Middle frontal gyrus (tissue), 1 donor: ENCODE data around the gene ASPRV1.
"Not testable (repeated sequence)": the region's sequence is repeated elsewhere in the genome, so short reads cannot be mapped to it uniquely, and the experiment has no call there.

Experiments used
- DNase-seq: peaks from one replicate; pipeline ENCODE4 v3.0.0-alpha.2; 2015; ENCODE audit warnings: low spot score; ENCODE audit errors: extremely low spot score

The ASPRV1 gene

DNA sequence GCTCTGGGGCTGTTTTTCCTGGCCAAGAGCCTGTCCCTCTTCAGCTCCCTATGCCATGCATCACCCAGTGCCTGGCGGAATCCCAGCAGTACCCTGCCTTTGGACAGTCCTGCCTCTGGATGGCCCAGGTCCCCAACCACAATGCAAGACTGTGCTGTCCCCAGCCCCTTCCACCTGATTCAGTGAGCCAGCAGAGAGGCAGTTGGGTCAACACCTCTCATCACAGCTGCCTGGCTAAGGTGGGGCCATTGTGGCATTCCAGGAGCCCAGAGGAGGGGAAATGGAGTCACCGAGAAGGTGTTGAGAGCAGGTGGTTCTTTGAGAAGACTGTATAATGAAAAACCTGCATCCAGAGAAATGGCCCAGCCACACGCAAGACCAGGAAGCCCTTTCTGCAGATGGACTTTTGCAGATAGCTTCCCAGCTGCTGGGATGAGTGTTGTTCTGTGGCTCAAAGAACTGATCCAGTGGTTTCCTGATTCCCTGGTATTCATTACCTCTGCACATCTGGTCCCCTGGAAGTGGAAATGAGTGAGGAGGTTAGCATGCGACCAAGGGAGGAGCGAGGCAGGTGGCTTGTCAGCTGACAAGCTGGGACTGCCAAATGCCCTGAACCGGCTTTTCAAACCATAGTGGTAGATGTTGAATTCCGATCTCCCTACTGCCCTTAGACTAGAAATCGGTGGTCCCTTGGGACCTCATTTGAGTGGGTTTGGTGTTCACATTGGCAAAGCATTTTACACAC lies 1.7 kb upstream of the ASPRV1 start:
- no peak for DNase-seq

DNA sequence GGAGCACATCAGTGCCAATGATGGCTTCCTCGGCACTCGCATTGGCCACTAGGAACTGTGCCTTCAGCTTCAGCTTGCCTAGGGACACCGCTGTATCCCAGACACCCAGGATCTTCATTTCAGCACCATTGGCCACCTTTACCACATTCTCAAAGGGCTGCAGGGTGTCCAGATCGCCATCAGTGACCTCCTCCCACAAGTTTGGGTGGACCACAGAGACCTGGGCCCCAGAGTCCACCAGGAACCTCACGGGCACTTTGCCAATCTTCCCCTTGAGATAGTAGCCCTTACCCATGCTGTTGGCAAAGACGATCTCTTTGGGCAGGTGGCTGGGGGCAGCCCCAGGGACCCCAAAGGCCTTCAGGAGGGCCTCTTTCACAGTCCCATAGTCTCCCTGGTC lies 610 bp downstream of the ASPRV1 start:
- DNase-seq: no peak

DNA sequence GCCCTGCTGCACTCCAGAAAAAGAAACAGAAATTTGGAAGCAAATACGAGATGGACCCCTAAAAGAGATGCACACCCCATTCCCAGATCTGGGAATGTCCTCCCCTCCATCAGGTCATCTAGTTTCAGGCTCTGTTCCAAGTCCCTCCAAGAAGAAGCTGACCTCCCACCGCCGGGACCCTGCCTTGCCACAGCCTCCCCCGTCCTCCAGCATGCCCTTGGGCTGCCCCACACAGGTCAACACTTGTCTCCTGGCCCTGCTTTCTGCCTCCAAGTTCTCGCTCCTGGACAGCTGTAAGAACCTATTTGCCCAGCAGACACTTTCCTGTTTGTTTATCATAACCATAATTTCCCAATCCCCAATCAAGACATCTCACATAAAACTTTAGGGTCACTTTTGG lies 2.0 kb downstream of the ASPRV1 start:
- no peak for DNase-seq

DNA sequence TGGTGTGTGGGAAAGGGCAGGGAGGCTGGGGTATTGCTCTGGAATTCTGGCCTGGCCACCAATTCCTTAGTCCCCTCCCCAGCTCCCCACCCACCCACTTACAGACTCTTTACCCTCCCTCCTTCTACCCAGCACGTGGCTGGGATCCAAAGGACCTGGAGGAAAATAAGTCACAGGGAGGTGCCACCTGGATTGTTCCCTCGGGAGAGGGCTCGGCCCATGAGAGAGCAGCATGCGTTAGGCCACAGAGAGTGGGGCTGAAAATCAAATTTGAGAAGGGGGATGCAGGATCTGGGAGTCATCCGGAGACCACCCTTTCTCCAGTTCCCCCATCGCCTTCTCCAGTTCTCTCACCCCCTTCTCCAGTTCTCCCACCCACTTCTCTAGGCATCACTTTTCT lies 3.0 kb downstream of the ASPRV1 start:
- DNase-seq: no peak

DNA sequence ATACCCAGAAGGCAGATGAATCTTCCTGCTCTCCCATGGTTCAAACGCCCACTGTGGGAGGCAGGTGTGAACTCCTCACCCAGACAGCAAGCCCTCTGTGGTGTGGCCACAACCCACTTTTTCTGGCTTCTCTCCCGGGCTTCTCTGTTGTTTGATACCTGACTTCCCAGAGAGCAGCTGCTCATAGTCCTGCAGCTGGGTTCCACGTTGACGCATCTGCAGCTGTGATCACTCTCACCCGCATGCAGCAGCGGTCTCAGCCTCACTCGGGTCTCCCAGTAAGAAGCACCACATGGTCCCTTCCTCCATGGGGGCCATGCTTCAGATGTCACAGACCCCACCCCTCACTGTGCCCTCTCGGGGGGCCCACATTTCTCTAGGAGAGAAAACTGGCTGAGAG lies 3.5 kb downstream of the ASPRV1 start:
- no peak for DNase-seq

DNA sequence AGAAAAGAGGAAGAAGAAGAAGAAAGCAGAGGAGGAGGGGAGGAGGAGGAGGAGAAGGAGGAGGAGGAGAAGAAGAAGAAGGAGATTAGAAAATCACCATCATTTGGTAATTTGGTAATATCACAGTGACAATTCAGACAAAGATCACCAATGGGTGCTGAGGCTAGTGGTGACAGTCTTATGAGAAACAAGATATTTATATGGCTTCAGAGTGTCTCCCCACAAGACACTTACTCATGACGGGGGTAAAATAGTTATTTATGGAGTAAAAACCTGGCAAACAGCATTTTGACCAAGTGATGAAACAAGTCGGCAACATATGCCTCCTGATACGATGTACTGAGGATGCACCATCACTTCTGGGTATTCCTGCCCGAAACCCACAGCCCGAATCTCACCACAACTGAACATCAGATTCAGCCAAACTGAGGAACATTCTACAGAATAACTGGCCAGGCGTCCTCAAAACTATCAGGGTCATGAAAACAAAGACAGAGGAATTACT lies 4.9 kb downstream of the ASPRV1 start:
- DNase-seq: no peak

DNA sequence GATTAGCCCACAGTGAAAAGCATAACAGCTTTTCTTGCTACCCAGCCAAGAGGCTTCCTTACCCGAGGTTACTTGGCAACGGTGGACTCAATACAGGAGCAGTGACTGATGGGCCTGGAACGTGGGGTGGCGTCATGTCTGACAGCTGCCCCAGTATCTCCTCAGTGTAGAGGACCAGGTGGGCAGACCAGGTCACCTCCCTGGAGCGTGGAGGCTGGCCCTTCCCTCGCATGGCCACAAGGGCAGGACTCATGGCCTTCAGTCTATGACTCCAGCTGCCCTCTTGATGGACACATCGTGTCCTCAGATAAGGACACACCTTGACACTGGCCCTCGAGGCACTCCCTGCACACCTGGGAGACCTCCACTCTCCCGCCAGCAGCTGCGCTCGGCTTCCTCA lies 6.4 kb downstream of the ASPRV1 start:
- no peak for DNase-seq

DNA sequence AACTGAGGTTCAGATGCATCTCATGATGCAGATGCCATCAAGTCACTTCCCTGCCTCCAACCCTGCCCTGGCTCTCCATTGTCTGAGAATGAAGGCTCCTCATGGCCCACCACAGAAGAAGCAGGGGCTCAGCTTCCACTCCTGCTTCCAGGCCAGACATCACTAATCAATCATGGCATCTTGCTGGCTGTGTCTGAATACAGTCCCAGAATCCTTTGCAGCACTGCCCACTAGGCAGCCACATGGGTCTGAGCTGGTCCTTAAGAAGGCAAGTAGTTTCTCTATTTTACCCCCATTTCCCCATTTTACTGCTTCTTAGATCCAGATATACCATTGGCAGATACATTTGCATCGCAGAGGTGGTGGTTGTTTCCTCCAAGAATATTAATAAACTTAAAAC lies 7.3 kb downstream of the ASPRV1 start:
- DNase-seq: no peak

DNA sequence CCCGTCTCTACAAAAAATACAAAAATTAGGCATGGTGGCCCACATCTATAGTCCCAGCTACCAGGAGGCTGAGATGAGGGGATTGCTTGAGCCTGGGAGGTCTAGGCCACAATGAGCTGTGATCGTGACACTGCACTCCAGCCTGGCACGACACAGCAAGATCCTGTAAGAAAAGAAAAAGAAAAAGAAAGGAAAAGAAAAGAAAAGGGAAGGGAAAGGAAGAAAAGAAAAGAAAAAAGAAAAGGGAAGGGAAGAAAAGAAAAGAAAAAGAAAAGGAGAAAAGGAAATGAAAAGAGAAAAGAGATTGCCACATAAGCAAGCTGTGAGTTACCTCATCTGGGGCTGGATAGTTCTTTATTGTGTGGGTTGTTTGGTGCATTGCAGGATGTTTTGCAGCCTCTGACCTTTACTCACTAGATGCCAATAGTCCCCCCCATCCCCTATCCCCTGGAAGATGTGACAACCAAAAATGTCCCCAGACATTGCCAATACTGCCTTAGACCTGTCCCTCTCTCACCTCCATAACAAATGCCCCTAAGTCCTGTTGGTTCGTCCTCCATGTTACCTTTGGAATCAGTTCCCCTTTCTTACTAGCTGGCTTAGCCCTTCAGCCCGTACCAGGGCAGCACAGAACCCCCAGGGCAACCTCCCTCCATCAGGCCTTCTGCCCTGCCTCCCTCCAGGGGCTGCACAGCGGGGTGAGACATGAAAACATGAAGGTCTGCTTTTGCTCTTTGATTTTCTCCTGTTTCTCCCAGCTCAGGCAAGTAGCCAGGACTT lies 8.9 kb downstream of the ASPRV1 start:
- DNase-seq: no peak

DNA sequence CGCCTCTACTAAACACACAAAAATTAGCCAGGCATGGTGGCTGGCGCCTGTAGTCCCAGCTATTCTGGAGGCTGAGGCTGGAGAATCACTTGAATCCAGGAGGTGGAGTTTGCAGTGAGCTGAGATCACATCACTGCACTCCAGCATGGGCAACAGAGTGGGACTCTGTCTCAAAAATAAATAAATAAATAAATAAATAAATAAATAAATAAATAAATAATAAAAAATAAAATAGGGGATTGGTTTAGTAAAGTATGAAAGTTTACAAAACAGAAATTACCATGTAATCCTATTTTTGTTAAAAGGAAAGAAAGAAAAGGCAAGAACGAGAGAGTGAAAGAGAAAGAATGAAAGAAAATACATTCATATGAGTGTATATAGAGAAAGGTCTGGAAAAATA lies 10.8 kb downstream of the ASPRV1 start:
- DNase-seq: not testable (repeated sequence)

DNA sequence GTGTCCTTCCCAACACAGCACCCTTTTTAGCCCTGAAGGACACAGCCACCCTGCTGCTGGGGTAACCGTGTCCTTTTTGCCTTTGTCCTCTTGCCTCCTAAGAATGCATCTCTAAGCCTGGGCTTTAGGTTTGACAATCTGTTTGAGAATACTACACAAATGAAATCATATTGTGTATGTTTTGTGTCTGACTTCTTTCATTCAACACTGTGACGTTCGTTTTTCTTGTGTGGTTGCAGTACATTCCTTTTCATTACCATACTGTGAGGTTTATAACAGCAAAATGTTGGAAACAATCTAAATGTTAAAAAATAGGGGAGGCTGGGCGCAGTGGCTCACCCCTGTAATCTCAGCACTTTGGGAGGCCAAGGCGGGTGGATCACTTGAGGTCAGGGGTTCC lies 11.2 kb downstream of the ASPRV1 start:
- DNase-seq: no peak

DNA sequence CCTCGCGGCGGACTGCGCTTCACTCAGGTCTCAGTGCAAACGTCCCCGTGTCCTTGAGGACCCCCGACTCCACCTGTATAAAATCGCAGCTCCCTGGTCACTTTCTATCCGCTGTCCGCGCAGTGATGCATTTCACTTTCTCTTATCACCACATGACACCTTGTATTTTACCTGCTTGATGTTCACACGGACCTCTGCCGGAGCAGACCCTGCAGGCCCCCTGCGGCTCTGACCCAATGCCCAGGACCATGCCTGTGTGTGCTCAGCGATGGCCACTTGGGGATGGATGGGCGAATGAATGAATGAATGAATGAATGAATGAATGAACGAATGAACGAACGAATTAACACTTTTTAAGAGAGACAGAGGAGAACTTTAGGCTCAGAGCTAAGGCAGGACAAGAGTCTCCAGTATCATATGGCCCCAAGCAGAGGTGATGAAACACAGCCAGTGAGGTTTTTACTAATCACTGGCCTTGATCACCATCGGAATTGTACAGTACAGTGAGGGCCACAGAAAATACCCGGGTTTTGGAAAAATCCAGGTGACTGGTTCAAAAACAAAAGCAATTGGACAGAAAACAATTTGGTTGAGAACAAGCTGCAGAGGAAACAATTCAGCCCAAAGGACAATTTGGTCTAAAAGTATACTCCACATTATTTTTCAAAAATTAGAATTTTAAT lies 12.3 kb downstream of the ASPRV1 start:
- DNase-seq: no peak

DNA sequence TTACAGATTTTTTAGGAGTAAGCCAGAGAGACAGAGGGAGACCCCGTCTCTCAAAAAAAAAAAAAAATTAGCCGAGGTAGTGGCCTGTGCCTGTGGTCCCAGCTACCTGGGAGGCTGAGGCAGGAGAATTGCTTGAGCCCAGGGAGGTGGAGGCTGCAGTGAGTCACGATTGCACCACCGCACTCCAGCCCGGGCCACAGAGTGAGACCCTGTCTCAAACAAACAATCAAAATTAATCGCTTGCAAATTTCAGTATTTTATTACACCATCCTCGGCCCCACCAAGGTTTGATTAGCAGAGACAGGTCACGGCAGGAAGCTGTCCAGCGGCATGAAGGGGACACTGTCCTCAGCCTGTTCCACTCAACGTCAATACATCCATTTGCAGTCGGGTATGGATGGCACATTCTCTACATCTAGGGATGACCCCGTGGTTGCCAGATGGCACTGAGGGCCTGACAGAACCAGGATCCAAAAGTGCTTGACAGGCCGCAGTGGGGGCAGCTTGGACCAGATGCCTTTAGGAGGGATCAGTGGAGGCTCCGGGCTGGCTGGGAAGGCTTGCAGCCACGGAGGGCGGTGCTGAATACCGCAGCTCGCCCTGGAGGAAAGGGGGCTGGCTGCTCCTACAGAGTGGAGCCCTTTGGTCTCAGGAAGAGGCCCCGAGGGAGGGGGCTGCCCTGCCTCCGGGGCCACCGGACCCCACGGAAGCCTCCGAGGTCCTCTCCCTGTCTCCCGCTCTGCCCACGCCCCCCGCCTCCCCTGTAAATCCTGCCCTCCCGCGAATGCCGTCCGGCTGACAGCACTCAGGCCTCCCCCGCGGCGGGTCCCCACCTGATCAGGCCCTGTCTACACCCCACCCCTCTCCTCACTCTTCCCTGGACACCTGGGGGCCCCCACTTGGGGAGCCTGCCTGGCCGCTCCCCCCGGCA lies 13.1 kb downstream of the ASPRV1 start:
- no peak for DNase-seq

DNA sequence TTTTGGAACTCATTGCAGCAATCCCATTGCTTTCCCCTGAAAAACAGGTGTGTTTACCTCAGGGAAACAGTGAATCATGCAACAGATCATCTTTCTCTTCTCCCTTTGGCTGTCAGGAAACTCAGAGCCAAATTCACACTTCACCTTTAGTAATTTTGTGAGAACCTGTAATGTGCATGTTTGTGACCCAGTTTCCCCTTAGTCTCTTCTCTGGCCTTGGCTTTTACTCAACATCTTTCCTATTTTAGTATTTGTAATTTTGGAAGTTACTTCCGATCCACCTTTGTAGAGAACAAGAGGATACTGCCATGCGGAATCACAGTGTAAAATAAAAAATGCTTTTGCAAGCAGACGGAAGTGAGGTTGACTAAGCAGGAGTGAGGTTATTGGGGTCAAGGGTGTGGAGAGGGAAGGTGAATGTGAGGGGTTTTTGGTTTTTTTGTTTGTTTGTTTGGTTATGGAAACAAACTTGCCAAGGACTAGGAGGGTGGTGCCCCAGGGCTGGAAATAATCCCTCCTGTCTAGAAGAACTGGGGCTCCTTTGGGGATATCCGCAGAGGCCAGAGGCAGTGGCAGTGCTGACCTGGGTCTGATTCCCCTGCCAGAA lies 14.0 kb downstream of the ASPRV1 start:
- no peak for DNase-seq

DNA sequence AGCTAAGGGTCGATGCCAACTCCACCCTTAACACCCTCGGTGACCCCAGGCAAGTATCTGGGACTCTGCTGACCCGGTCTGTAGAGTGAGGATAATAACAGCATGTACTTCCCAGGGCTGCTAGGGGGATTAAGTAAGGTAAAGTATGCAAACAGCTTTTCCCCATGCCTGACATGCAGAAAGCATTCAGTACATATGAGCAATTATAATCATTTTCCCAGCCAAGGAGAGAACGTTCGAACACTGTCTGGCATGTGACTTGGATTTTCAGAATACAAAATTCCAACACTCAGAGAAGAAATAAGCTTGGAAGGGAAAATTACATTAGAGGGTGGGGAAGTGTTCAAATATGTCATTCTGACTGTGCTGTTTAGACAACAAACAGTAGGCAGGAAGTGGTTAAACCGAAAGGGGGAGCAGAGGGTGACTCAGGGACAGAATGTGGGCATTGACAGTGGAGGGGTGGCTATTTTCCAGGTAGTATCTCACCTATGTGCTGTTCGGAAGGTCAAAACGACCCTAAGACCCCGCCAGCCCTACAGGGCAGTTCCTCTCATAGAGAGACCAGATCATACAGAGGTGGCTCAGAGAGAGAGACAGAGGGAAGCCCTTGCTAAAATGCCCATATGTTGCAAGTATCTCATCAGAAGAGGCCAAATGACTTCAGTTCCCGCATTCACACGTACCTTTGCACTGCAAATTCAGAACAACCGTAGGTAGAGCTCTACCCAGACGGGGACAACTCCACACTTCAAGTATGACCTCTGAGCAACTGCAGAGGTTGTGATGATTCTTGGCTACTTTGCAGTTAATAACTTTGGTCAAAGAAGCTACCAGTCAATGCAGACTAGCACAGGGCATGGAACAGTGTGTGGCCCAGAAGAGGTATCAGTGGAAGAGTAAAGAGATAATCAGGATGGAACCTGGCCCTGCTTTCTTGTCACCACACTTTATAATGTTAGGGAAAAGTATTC lies 14.8 kb downstream of the ASPRV1 start:
- no peak for DNase-seq

DNA sequence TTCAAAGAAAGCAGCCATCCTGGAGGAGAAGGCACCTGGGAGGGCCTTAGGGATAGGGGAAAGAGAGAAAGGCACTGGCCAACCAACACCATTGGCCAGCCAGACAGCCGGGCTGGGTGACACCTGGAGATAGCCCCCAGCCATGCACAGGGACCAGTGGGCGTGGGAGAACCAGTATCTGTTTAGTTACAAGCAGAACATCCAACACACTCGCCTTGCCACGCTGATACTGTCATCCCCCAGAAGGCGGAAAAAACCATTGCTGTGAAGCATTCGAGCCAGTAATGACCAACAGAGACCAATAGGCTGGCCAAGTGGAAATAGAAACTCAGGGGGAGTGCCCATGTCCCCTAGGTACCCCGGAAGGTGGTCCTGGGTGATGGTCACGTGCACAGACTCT lies 15.5 kb downstream of the ASPRV1 start:
- no peak for DNase-seq

DNA sequence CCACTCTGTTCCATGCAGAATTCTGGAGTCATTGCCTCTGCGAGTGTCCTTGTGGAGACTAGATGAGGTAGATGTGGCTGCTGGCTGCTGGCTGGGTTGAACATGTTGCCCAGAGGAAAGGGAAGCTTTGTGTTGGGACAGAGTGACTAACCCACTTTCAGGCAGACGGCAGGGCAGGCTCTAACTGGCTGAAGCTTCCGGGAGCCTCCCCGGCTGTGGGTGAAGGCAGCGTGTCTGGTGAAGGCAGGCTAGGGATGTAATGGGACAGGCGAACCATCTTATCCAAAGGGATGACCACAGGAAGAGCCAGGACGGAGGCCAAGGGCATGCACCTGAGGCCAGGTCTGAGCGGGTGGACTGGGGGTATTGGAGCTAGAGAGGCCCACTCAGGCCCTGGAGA lies 16.0 kb downstream of the ASPRV1 start:
- no peak for DNase-seq

DNA sequence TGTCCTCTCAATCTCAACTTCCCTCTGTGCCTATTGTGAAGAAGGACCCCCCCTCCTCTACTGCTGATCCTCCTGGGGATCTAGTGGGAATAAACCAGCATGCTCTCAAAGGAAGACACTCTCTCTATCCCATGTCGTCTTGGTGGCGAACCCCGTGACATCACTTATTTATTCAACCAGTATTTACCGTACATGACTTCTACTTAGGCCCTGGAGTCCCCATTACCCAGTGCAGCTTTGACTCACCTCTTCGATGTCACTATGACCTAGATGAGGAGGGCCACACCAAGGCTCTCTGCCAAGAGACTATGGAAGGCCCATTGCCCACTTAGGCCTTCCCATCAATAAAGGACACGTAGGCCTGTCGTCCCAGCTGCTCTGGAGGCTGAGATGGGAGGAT lies 16.7 kb downstream of the ASPRV1 start:
- DNase-seq: no peak

DNA sequence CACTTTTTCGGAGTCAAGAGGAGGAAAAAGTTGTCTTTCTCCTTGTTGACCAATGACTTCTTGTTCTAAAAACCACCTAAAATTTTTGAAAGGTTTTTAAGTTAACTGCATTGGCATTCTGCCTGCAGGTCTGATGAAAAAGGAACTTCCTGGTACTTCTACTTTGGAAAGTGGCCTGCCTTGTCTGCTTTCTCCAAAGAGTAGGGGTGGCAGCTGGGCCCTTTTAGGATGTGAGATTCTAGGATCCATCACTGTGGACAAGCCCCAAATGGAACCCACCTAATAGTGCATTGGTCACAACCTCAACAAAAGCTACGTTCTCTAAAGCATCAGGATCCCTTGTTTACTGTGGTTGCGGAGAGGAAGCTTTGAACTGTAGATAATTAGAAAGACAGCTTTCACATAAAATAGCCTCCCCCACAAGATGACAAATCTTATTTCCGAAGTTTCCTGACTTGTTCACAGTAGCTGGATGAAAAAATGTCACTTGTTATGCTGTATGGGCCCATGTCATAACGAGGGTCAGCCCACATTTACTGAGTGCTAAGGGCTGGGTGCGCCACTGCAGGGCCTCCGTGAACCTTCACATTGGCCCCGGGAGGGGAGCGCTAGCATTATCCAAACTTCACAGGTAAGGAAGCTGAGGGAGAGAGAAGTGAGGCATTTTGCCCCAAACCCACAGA lies 17.4 kb downstream of the ASPRV1 start:
- no peak for DNase-seq
